CD14-positive monocyte (primary cell): Measurements from ENCODE around the gene SH3GLB1. TPM values are rescaled to one million over a fixed set of nuclear protein-coding genes. Genes with fewer than 3 reads are reported as not detected.

Experiments
- DNase-seq, 3 donors: peaks; one replicate each; pipeline ENCODE4 v3.0.0-alpha.2; 2011 to 2022
- H2AFZ ChIP-seq: 2 replicates; pipeline ENCODE4 v1.6.0; 2012; ENCODE audit warnings: mild to moderate bottlenecking, low read depth, low read length, inconsistent platforms; ENCODE audit not compliant: insufficient read depth, poor library complexity, severe bottlenecking
- H3K27ac ChIP-seq, 2 donors: 1 replicate in 1 of 2; 2 replicates in 1 of 2; pipeline ENCODE4 v1.5.1; 2012 to 2013; ENCODE audit warnings: low read length in 2 of 2, control low read depth in 1 of 2, inconsistent platforms in 1 of 2, low read depth in 1 of 2, mild to moderate bottlenecking in 1 of 2
- H3K27me3 ChIP-seq, 2 donors: one replicate each; pipeline versions ENCODE4 v1.6.0 to v1.6.1; 2011 to 2013; ENCODE audit warnings: low read length in 2 of 2; ENCODE audit not compliant: control insufficient read depth in 2 of 2, insufficient read depth in 2 of 2
- H3K36me3 ChIP-seq, 2 donors: replicated peaks in 1 of 2; 1 replicate in 1 of 2; 2 replicates in 1 of 2; pipeline versions ENCODE4 v1.5.1 to v1.6.1; 2012 to 2013; ENCODE audit warnings: low read length in 2 of 2, control low read depth in 1 of 2, inconsistent platforms in 1 of 2, mild to moderate bottlenecking in 1 of 2; ENCODE audit not compliant: insufficient read depth in 2 of 2, control insufficient read depth in 1 of 2
- H3K4me1 ChIP-seq, 2 donors: 1 replicate in 1 of 2; 2 replicates in 1 of 2; pipeline versions ENCODE4 v1.5.1 to v1.6.1; 2012 to 2013; ENCODE audit warnings: low read length in 2 of 2, control low read depth in 1 of 2, inconsistent platforms in 1 of 2, mild to moderate bottlenecking in 1 of 2, moderate library complexity in 1 of 2; ENCODE audit not compliant: insufficient read depth in 2 of 2, control insufficient read depth in 1 of 2
- H3K4me2 ChIP-seq: replicated peaks from 2 replicates; pipeline ENCODE3; 2012; ENCODE audit warnings: low read length, moderate library complexity, mild to moderate bottlenecking; ENCODE audit not compliant: poor library complexity, severe bottlenecking; ENCODE audit errors: extremely low read depth
- H3K4me3 ChIP-seq, 3 experiments: fragments of 200-600 bp in 1 of 3; sonication (generic) in 1 of 3; replicated peaks in 1 of 3; 1 replicate in 2 of 3; 2 replicates in 1 of 3; pipeline ENCODE4 v1.5.1; 2011 to 2013; ENCODE audit warnings: low read length in 3 of 3, mild to moderate bottlenecking in 3 of 3, control low read depth in 2 of 3, low read depth in 2 of 3, inconsistent platforms in 1 of 3, moderate library complexity in 1 of 3
- H3K79me2 ChIP-seq: 2 replicates; pipeline ENCODE4 v1.6.0; 2012; ENCODE audit warnings: mild to moderate bottlenecking, control low read depth, inconsistent platforms, low read length, moderate library complexity; ENCODE audit not compliant: insufficient read depth
- H3K9ac ChIP-seq: 2 replicates; pipeline ENCODE4 v1.6.0; 2017; ENCODE audit warnings: low read length, mild to moderate bottlenecking; ENCODE audit not compliant: insufficient read depth, poor library complexity, severe bottlenecking
- H3K9me3 ChIP-seq, 2 donors: replicated peaks in 1 of 2; 1 replicate in 1 of 2; 2 replicates in 1 of 2; pipeline versions ENCODE4 v1.5.1 to v1.6.1; 2012 to 2013; ENCODE audit warnings: low read length in 2 of 2, control low read depth in 1 of 2; ENCODE audit not compliant: control insufficient read depth in 1 of 2, insufficient read depth in 1 of 2
- H4K20me1 ChIP-seq: 2 replicates; pipeline ENCODE4 v1.6.0; 2012; ENCODE audit warnings: mild to moderate bottlenecking, low read length, control low read depth, moderate library complexity; ENCODE audit not compliant: insufficient read depth
- H3K27ac Mint-ChIP-seq, 7 donors: one replicate each; pipeline ENCODE4 v1.8.0; 2020; ENCODE audit warnings: mild to moderate bottlenecking in 7 of 7, mixed read lengths in 7 of 7, moderate library complexity in 6 of 7, inconsistent platforms in 2 of 7
- H3K27me3 Mint-ChIP-seq, 3 donors: one replicate each; pipeline ENCODE4 v1.8.0; 2021 to 2022; ENCODE audit warnings: low read depth in 3 of 3, mild to moderate bottlenecking in 3 of 3, mixed read lengths in 3 of 3, moderate library complexity in 3 of 3, inconsistent platforms in 1 of 3
- H3K36me3 Mint-ChIP-seq, 2 donors: one replicate each; pipeline ENCODE4 v1.8.0; 2020; ENCODE audit warnings: mixed read lengths in 2 of 2, inconsistent platforms in 1 of 2, mild to moderate bottlenecking in 1 of 2
- H3K4me1 Mint-ChIP-seq: one replicate; pipeline ENCODE4 v1.8.0; 2020; ENCODE audit warnings: mild to moderate bottlenecking, mixed read lengths
- H3K4me3 Mint-ChIP-seq, 2 donors: one replicate each; pipeline ENCODE4 v1.8.0; 2020; ENCODE audit warnings: mild to moderate bottlenecking in 2 of 2, mixed read lengths in 2 of 2, moderate library complexity in 1 of 2
- H3K9me3 Mint-ChIP-seq, 7 donors: one replicate each; pipeline ENCODE4 v1.8.0; 2020 to 2022; ENCODE audit warnings: mixed read lengths in 7 of 7, mild to moderate bottlenecking in 6 of 7, moderate library complexity in 6 of 7, inconsistent platforms in 2 of 7
- WGBS: methylation state at CpG from one replicate; pipeline ENCODE4 v1.1.5; 2013; ENCODE audit warnings: missing lambda C conversion rate; ENCODE audit not compliant: insufficient coverage; 5-methylcytosine and 5-hydroxymethylcytosine counted together
- intact Hi-C, 2 donors: fragments of 100-400 bp; cut with micrococcal nuclease; formaldehyde crosslinking; loops; one replicate each; pipeline versions ENCODE4 v1.15.0 to v1.15.1; 2023
- polyA plus RNA-seq, 3 donors: library from polyadenylated mRNA; depleted of rRNA in 1 of 3; unstranded in 2 of 3; stranded (reverse) in 1 of 3; fragments of 300-500 nt in 2 of 3; fragments of >200 nt in 1 of 3; fragmentation: Illumina TruSeq in 2 of 3; gene quantifications; 1 replicate in 2 of 3; 2 replicates in 1 of 3; pipeline ENCODE4 v1.2.3, GENCODE V29; 2012 to 2021
- TF ChIP-seq, protein P1 (sequence below): fragments of 200-600 bp; IDR thresholded peaks from one replicate; pipeline ENCODE4 v1.8.0; 2022; ENCODE audit warnings: antibody characterized with exemption, mild to moderate bottlenecking

SH3GLB1 gene
- polyA plus RNA-seq, 3 donors, result 21.9 to 92.3 (median 75.8) TPM

DNA sequence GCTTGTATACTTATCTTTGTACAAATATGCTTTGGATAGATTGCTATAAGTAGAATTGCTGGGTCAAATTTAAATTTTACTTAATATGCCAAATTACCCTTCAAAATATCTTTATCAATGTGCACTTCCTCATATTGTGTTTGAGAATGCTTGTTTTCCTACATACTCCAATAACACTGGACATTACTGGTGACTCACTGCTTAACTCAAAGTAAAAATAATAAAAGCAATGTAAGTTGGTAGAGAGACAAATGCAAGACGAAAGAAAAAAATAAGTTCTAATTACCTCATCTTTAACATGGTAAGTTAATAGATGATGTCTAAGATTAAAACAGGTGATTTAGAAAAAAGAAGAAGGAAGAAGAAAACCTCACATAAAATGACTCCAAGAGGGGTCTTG, 7.9 kb upstream of the SH3GLB1 start:
- WGBS, result no CpG with 5 or more reads among the region's 1 CpG

DNA sequence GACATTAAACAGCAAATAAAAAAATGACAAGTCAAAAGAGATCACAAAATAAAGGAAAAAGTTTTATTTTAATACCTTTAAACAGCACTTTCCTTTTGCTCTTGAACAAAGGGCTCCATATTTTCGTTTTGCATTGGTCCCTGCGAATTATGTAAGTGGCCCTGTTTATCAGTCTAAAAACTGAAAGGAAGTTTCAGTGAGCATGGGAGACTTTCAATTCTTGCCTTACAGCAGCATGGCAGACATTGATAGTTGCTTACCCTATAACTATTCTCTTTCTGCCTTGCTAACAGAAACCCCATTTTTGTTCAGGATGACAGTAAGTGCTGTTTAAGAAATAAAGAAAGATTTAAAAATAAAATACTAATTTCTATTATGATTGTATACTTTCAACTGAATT, 5.2 kb upstream of the SH3GLB1 start:
- H3K9me3 ChIP-seq, result no peaks in the 10 kb centered on the region
- H3K4me2 ChIP-seq, result no peak overlapping the region
- H4K20me1 ChIP-seq, result no peaks in the 10 kb centered on the region
- H3K4me3 ChIP-seq, result no peak overlapping the region
- Mint-ChIP-seq H3K36me3 (no peaks in the 10 kb centered on the region), H3K9me3 (no peaks in the 10 kb centered on the region), H3K27me3 (peaks cover 0 to 3% (median 0%) of the 10 kb centered on the region in 3 donors), H3K4me3 (no peak overlapping the region), H3K4me1 (peaks cover 11% of the 10 kb centered on the region), H3K27ac (no peak overlapping the region)
- intact Hi-C loops, result no loop called here
- H3K4me1 ChIP-seq, result peaks cover 6 to 10% of the 10 kb centered on the region in 2 donors
- DNase-seq, result no peak
- no peaks in the 10 kb centered on the region for H3K36me3 ChIP-seq
- H2AFZ ChIP-seq, result no peak overlapping the region
- TF ChIP-seq, protein P1, sequence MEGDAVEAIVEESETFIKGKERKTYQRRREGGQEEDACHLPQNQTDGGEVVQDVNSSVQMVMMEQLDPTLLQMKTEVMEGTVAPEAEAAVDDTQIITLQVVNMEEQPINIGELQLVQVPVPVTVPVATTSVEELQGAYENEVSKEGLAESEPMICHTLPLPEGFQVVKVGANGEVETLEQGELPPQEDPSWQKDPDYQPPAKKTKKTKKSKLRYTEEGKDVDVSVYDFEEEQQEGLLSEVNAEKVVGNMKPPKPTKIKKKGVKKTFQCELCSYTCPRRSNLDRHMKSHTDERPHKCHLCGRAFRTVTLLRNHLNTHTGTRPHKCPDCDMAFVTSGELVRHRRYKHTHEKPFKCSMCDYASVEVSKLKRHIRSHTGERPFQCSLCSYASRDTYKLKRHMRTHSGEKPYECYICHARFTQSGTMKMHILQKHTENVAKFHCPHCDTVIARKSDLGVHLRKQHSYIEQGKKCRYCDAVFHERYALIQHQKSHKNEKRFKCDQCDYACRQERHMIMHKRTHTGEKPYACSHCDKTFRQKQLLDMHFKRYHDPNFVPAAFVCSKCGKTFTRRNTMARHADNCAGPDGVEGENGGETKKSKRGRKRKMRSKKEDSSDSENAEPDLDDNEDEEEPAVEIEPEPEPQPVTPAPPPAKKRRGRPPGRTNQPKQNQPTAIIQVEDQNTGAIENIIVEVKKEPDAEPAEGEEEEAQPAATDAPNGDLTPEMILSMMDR, result no peak
- WGBS, result no CpG with 5 or more reads among the region's 2 CpGs
- H3K9ac ChIP-seq, result no peak overlapping the region
- H3K79me2 ChIP-seq, result no peaks in the 10 kb centered on the region
- no peak overlapping the region for H3K27ac ChIP-seq
- H3K27me3 ChIP-seq, result no peaks in the 10 kb centered on the region

More for the DNA sequence above, 7.9 kb upstream of the SH3GLB1 start:
- no peak overlapping the region for H2AFZ ChIP-seq
- H4K20me1 ChIP-seq, result no peaks in the 10 kb centered on the region
- no peak overlapping the region for H3K4me3 ChIP-seq
- intact Hi-C loops, result no loop called here
- Mint-ChIP-seq H3K27ac (no peak overlapping the region), H3K9me3 (no peaks in the 10 kb centered on the region), H3K4me1 (no peaks in the 10 kb centered on the region), H3K27me3 (peaks cover 1 to 6% (median 4%) of the 10 kb centered on the region in 3 donors), H3K36me3 (no peaks in the 10 kb centered on the region), H3K4me3 (no peak overlapping the region)
- no peaks in the 10 kb centered on the region for H3K79me2 ChIP-seq
- no peak overlapping the region for H3K27ac ChIP-seq
- no peaks in the 10 kb centered on the region for H3K36me3 ChIP-seq
- no peak overlapping the region for H3K9ac ChIP-seq
- DNase-seq, result no peak
- H3K4me2 ChIP-seq, result no peak overlapping the region
- TF ChIP-seq, protein P1, result no peak
- H3K27me3 ChIP-seq, result no peaks in the 10 kb centered on the region
- H3K4me1 ChIP-seq, result no peaks in the 10 kb centered on the region
- no peaks in the 10 kb centered on the region for H3K9me3 ChIP-seq
